GM12878 (cell line): ENCODE measurements around the gene SUV39H1. TPM values are rescaled to one million over a fixed set of nuclear protein-coding genes. Genes with fewer than 3 reads are reported as not detected.

Source experiments
- ATF2 ChIP-seq: IDR thresholded peaks from 2 replicates; pipeline ENCODE4 v1.6.1; 2012; ENCODE audit warnings: low read length, inconsistent platforms
- BRCA1 ChIP-seq: IDR thresholded peaks from 2 replicates; pipeline ENCODE4 v1.6.1; 2011; ENCODE audit warnings: low read depth, low read length, improper control_type of control experiment
- CHD2 ChIP-seq: IDR thresholded peaks from 2 replicates; pipeline ENCODE4 v1.6.1; 2011; ENCODE audit warnings: low read depth, low read length, improper control_type of control experiment, borderline replicate concordance
- E2F4 ChIP-seq: IDR thresholded peaks from 2 replicates; pipeline ENCODE4 v1.6.1; 2012; ENCODE audit warnings: low read depth, low read length, improper control_type of control experiment
- GABPA ChIP-seq: IDR thresholded peaks from 2 replicates; pipeline ENCODE4 v1.6.1; 2014; ENCODE audit warnings: antibody characterized with exemption, low read depth, mild to moderate bottlenecking, inconsistent platforms
- IRF5 ChIP-seq: fragments of 450-650 bp; IDR thresholded peaks from 2 replicates; pipeline ENCODE4 v1.6.1; 2017; ENCODE audit warnings: borderline replicate concordance
- JUND ChIP-seq: IDR thresholded peaks from 2 replicates; pipeline ENCODE4 v1.6.1; 2012; ENCODE audit warnings: low read depth, mild to moderate bottlenecking, low read length, improper control_type of control experiment, moderate library complexity
- NFYB ChIP-seq: IDR thresholded peaks from 2 replicates; pipeline ENCODE4 v1.6.1; 2011; ENCODE audit warnings: low read depth, mild to moderate bottlenecking, low read length, improper control_type of control experiment, moderate library complexity; ENCODE audit not compliant: insufficient read depth
- NKRF ChIP-seq: fragments of 450-650 bp; conservative IDR thresholded peaks from 2 replicates; pipeline ENCODE4 v1.6.1; 2017; ENCODE audit warnings: mild to moderate bottlenecking, moderate library complexity
- PBX3 ChIP-seq: IDR thresholded peaks from 2 replicates; pipeline ENCODE4 v1.6.1; 2011; ENCODE audit warnings: mild to moderate bottlenecking, low read depth, low read length, moderate library complexity; ENCODE audit not compliant: insufficient replicate concordance
- POLR2AphosphoS5 ChIP-seq: IDR thresholded peaks from 2 replicates; pipeline ENCODE4 v1.6.1; 2011; ENCODE audit warnings: mild to moderate bottlenecking, low read length, inconsistent platforms
- SIN3A ChIP-seq: IDR thresholded peaks from 2 replicates; pipeline ENCODE4 v1.6.1; 2012; ENCODE audit warnings: low read depth, low read length, improper control_type of control experiment
- SP1 ChIP-seq: IDR thresholded peaks from one replicate; pipeline ENCODE4 v1.6.1; 2011; ENCODE audit warnings: low read depth, low read length
- SPI1 ChIP-seq: IDR thresholded peaks from 2 replicates; pipeline ENCODE4 v1.6.1; 2011; ENCODE audit warnings: low read depth, mild to moderate bottlenecking, low read length, moderate library complexity, borderline replicate concordance; ENCODE audit not compliant: insufficient read depth
- YY1 ChIP-seq: IDR thresholded peaks from 2 replicates; pipeline ENCODE4 v1.6.1; 2011; ENCODE audit warnings: low read depth, mild to moderate bottlenecking, low read length
- ZNF622 ChIP-seq: fragments of 450-650 bp; IDR thresholded peaks from 2 replicates; pipeline ENCODE4 v1.6.1; 2017; ENCODE audit warnings: mild to moderate bottlenecking, inconsistent platforms
- polyA plus RNA-seq, 11 experiments: library from polyadenylated mRNA; depleted of rRNA in 4 of 11; unstranded in 6 of 11; stranded (reverse) in 5 of 11; fragments of >200 nt; fragmentation: Nextera tagmentation in 4 of 11; fragmentation: Illumina TruSeq in 1 of 11; extraction: Ambion mirVana in 4 of 11; extraction: Trizol in 1 of 11; gene quantifications; 1 replicate in 1 of 11; 2 replicates in 10 of 11; pipeline versions ENCODE4 v1.2.1 to v1.2.3, GENCODE V29; 2011 to 2016; ENCODE audit warnings: inconsistent platforms in 2 of 11, missing spikeins in 2 of 11, low read depth in 1 of 11
- total RNA-seq, 4 experiments: library from RNA; depleted of rRNA in 3 of 4; stranded (reverse); fragments of >200 nt in 3 of 4; fragmentation: Illumina TruSeq in 1 of 4; extraction: Trizol in 1 of 4; gene quantifications; 2 replicates each; pipeline versions ENCODE4 v1.2.1 to v1.2.3, GENCODE V29; 2013 to 2021

SUV39H1 gene
- total and polyA plus RNA-seq, 10 of the 15 experiments (the other 5 are each of a cell fraction or from before 2014, with no cell fraction given), result 4.9 to 33.2 (median 17.1) TPM

GRCh38 chrX:48696301-48696908, at the start of gene SUV39H1 (continued):
- TF ChIP-seq ZNF622 (no peak), PBX3 (peak; percentile 74), NFYB (peak; percentile 76), ATF2 (no peak), BRCA1 (peak; percentile 81), POLR2AphosphoS5 (0 out of 2 replicates have a peak, but pooled peaks have one; percentile 61), CHD2 (peak; percentile 98), NKRF (peak; percentile 98), SIN3A (peak; percentile 97), SPI1 (no peak), JUND (no peak), GABPA (no peak), IRF5 (peak; percentile 41; the same call in 1 of the 2 replicates), SP1 (peak; percentile 69), YY1 (peak; percentile 92), E2F4 (peak; percentile 95)
- TF ChIP-seq, all 136 proteins: peak for 17
